HEK293T (cell line): ENCODE results near the gene DNAJC6.

Source experiments
- CTCF ChIA-PET: fragments of 350-600 bp; formaldehyde crosslinking; extraction: SDS; loops from one replicate; lab custom pipeline; 2021; ENCODE audit warnings: antibody characterized with exemption, inconsistent platforms; lab: Yijun Ruan, JAX
- POLR2A ChIA-PET: fragments of 350-600 bp; formaldehyde crosslinking; extraction: SDS; loops from one replicate; lab custom pipeline; 2020; ENCODE audit warnings: antibody characterized with exemption, inconsistent platforms; lab: Yijun Ruan, JAX
- DNase-seq: peaks from one replicate; pipeline ENCODE4 v3.0.0; 2012; ENCODE audit warnings: mixed read lengths; ENCODE audit errors: extremely low spot score
- ARNT ChIP-seq: fragments of 450-650 bp; IDR thresholded peaks from 2 replicates; pipeline ENCODE4 v1.6.1; 2017; ENCODE audit warnings: mild to moderate bottlenecking
- BHLHE40 ChIP-seq: fragments of 450-650 bp; IDR thresholded peaks from 2 replicates; pipeline ENCODE4 v1.6.1; 2016; ENCODE audit warnings: mild to moderate bottlenecking, moderate library complexity, borderline replicate concordance
- CTBP1 ChIP-seq: fragments of 450-650 bp; IDR thresholded peaks from 2 replicates; pipeline ENCODE4 v1.6.1; 2016; ENCODE audit warnings: borderline replicate concordance
- ELF4 ChIP-seq: fragments of 450-650 bp; IDR thresholded peaks from 2 replicates; pipeline ENCODE4 v1.6.1; 2017; ENCODE audit warnings: antibody characterized with exemption
- FOXA1 ChIP-seq: fragments of 450-650 bp; IDR thresholded peaks from 2 replicates; pipeline ENCODE4 v1.6.1; 2016; ENCODE audit warnings: mild to moderate bottlenecking
- FOXK2 ChIP-seq: fragments of 450-650 bp; IDR thresholded peaks from 2 replicates; pipeline ENCODE4 v1.6.1; 2016; ENCODE audit warnings: mild to moderate bottlenecking
- FOXM1 ChIP-seq: fragments of 450-650 bp; IDR thresholded peaks from 2 replicates; pipeline ENCODE4 v1.6.1; 2017; ENCODE audit warnings: mild to moderate bottlenecking, borderline replicate concordance
- HDGF ChIP-seq: fragments of 450-650 bp; IDR thresholded peaks from 2 replicates; pipeline ENCODE4 v1.6.1; 2017; ENCODE audit warnings: antibody characterized with exemption, borderline replicate concordance
- L3MBTL2 ChIP-seq: fragments of 450-650 bp; conservative IDR thresholded peaks from 2 replicates; pipeline ENCODE4 v1.6.1; 2016; ENCODE audit warnings: mild to moderate bottlenecking
- LEF1 ChIP-seq: fragments of 450-650 bp; IDR thresholded peaks from 2 replicates; pipeline ENCODE4 v1.6.1; 2017; ENCODE audit warnings: mild to moderate bottlenecking, borderline replicate concordance
- NFRKB ChIP-seq: fragments of 450-650 bp; IDR thresholded peaks from 2 replicates; pipeline ENCODE4 v1.6.1; 2016; ENCODE audit warnings: mild to moderate bottlenecking, moderate library complexity
- SP1 ChIP-seq: fragments of 450-650 bp; IDR thresholded peaks from 2 replicates; pipeline ENCODE4 v1.6.1; 2017
- SUZ12 ChIP-seq: fragments of 450-650 bp; IDR thresholded peaks from 2 replicates; pipeline ENCODE4 v1.6.1; 2016; ENCODE audit warnings: mild to moderate bottlenecking
- TARDBP ChIP-seq: fragments of 450-650 bp; IDR thresholded peaks from 2 replicates; pipeline ENCODE4 v1.6.1; 2016
- ZNF384 ChIP-seq: fragments of 450-650 bp; IDR thresholded peaks from 2 replicates; pipeline ENCODE4 v1.6.1; 2016
- TF ChIP-seq, protein P1 (sequence below): fragments of 450-650 bp; IDR thresholded peaks from 2 replicates; pipeline ENCODE4 v1.6.1; 2016

DNAJC6 gene

GRCh38 chr1:65341381-65341780, 32.0 kb downstream of the DNAJC6 start:
- ChIA-PET POLR2A (no interaction called here), CTCF (no interaction called here)
- no peak for DNase-seq
- TF ChIP-seq ARNT (no peak), ZNF384 (no peak), FOXM1 (no peak)

- TF ChIP-seq SUZ12: no peak
- TF ChIP-seq ELF4: no peak
- no peak for TF ChIP-seq FOXK2
- no peak for TF ChIP-seq LEF1
- no peak for TF ChIP-seq ZNF384
- TF ChIP-seq FOXM1: no peak
- no peak for TF ChIP-seq L3MBTL2
- no peak for TF ChIP-seq FOXA1
- no peak for TF ChIP-seq SP1
- TF ChIP-seq TARDBP: no peak
- TF ChIP-seq HDGF: no peak
- no peak for TF ChIP-seq NFRKB
- TF ChIP-seq CTBP1: no peak
- TF ChIP-seq BHLHE40: no peak
- TF ChIP-seq, protein P1, sequence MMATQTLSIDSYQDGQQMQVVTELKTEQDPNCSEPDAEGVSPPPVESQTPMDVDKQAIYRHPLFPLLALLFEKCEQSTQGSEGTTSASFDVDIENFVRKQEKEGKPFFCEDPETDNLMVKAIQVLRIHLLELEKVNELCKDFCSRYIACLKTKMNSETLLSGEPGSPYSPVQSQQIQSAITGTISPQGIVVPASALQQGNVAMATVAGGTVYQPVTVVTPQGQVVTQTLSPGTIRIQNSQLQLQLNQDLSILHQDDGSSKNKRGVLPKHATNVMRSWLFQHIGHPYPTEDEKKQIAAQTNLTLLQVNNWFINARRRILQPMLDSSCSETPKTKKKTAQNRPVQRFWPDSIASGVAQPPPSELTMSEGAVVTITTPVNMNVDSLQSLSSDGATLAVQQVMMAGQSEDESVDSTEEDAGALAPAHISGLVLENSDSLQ: no peak
- TF ChIP-seq ARNT: no peak
- ChIA-PET POLR2A (no interaction called here), CTCF (no interaction called here)
- DNase-seq: no peak
Measured at GRCh38 chr1:65343286-65343685, 33.9 kb downstream of the DNAJC6 start.

- TF ChIP-seq SP1 (no peak), ARNT (no peak), BHLHE40 (no peak), FOXM1 (no peak), L3MBTL2 (no peak), SUZ12 (no peak), ELF4 (no peak), CTBP1 (no peak), FOXA1 (no peak), LEF1 (no peak), TARDBP (no peak), NFRKB (no peak), FOXK2 (no peak), HDGF (no peak)
- ChIA-PET POLR2A (no interaction called here), CTCF (no interaction called here)
- DNase-seq: no peak
Measured at GRCh38 chr1:65344171-65344814, 35.0 kb downstream of the DNAJC6 start.

DNA sequence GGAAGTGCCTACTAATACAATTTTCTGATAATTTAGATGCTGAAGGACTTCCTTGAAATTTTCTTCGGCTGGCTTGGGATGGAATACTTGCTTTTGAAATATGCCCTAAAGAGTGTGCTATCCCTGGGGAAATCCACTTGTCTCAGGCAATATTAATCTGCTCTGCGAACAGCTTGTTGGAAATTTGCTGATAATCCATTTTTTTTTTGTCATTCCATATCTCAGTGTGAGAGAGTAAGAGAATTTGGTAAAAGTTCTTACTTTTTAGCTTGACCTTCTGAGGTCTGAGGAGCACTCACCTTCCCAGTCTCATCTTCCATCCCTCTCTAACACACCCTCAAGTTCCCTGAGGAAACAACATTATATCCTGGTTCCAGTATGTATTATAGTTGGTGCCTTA, 36.8 kb downstream of the DNAJC6 start:
- no peak for DNase-seq
- CTCF ChIA-PET: no interaction called here
- POLR2A ChIA-PET: no interaction called here
- TF ChIP-seq L3MBTL2 (no peak), SP1 (no peak), SUZ12 (no peak), LEF1 (no peak), FOXA1 (no peak), HDGF (no peak), ARNT (no peak), NFRKB (no peak), CTBP1 (no peak), ZNF384 (no peak), TARDBP (no peak), ELF4 (no peak), FOXK2 (no peak), BHLHE40 (no peak), FOXM1 (no peak)
- TF ChIP-seq, protein P1: no peak

DNA sequence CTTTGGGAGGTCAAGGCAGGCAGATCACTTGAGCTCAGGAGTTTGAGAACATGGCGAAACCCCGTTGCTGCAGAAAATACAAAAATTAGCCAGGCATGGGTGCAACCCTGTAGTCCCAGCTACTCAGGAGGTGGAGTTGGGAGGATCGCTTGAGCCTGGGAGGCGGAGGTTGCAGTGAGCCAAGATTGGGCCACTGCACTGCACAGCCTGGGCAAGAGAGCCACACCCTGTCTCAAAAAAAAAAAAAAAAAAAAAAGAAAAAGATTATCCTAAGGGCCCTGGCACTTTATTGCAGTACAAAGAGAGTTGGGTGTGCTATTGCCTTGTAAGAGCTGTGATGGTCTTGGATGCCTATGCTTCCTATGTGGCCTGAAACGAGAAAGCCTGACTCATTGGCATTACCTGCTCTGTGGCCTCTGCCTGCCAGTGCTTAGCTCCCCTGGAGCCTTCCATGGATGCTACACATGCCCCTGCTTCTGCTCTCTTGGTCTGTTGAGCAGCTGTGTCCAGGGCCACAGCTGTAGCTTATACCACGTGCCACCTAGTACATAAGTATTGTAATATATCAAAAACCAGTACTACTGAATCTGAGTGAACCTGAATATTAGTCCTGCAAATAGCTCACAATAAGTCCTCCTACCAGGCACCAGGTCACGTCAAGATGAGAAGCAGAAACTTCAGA, 45.8 kb downstream of the DNAJC6 start:
- no peak for TF ChIP-seq ARNT
- no peak for TF ChIP-seq ZNF384
- no peak for TF ChIP-seq FOXM1
- TF ChIP-seq FOXK2: no peak
- TF ChIP-seq SUZ12: no peak
- no peak for TF ChIP-seq ELF4
- TF ChIP-seq L3MBTL2: no peak
- POLR2A ChIA-PET: no interaction called here
- no peak for DNase-seq
- CTCF ChIA-PET: no interaction called here

DNA sequence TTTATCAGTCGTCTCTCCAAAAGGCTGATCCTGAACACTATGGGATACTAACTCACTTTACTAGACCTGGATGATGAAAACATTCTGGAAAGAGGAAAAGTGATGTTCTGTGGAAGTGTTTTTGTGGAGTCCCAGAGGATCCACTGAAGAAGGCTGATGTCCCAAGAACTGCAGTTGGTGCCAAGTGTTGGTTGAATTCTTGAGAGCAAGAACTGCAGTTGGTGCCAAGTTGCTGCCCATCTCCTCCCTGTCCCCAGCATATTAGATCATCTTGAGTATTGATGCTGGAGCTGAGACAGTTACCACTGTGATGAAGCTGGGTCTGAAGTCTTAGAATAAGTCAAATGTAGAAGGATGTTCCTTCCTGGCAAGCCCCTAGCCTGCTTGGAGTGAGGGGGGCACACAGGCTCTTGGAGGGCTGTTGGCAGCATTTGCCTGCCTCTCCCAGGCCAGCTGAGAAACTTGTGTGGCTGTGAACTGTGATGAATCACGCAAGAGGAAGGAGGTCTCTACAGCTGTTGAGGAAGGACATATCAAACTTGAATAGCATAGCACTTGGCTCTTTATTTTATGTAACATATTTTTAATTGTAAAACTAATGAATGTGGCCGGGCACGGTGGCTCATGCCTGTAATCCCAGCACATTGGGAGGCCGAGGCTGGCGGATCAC, 48.1 kb downstream of the DNAJC6 start:
- ChIA-PET CTCF (no interaction called here), POLR2A (no interaction called here)
- TF ChIP-seq, protein P1: no peak
- no peak for TF ChIP-seq LEF1
- TF ChIP-seq ARNT: no peak
- TF ChIP-seq FOXA1: no peak
- no peak for TF ChIP-seq BHLHE40
- no peak for TF ChIP-seq SP1
- TF ChIP-seq HDGF: no peak
- no peak for TF ChIP-seq FOXK2
- TF ChIP-seq L3MBTL2: no peak
- no peak for TF ChIP-seq ZNF384
- TF ChIP-seq NFRKB: no peak
- no peak for TF ChIP-seq ELF4
- TF ChIP-seq FOXM1: no peak
- no peak for TF ChIP-seq TARDBP
- TF ChIP-seq CTBP1: no peak
- no peak for TF ChIP-seq SUZ12
- no peak for DNase-seq
